Measurements from ENCODE around the gene GPR78.

GRCh38 chr4:8553216-8553615 lies 27.0 kb upstream of the GPR78 start:
- TF ChIP-seq, protein P1, sequence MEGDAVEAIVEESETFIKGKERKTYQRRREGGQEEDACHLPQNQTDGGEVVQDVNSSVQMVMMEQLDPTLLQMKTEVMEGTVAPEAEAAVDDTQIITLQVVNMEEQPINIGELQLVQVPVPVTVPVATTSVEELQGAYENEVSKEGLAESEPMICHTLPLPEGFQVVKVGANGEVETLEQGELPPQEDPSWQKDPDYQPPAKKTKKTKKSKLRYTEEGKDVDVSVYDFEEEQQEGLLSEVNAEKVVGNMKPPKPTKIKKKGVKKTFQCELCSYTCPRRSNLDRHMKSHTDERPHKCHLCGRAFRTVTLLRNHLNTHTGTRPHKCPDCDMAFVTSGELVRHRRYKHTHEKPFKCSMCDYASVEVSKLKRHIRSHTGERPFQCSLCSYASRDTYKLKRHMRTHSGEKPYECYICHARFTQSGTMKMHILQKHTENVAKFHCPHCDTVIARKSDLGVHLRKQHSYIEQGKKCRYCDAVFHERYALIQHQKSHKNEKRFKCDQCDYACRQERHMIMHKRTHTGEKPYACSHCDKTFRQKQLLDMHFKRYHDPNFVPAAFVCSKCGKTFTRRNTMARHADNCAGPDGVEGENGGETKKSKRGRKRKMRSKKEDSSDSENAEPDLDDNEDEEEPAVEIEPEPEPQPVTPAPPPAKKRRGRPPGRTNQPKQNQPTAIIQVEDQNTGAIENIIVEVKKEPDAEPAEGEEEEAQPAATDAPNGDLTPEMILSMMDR (IDR thresholded peaks at IDR 0.05; ENCODE audit: insufficient read depth, low read depth, low read length) = no peak
- no peak for TF ChIP-seq EZH2 (IDR thresholded peaks at IDR 0.05; ENCODE audit: insufficient read depth, low read length)
